Measurements from ENCODE around the gene LIMCH1. TPM values are rescaled to one million over a fixed set of nuclear protein-coding genes. Genes with fewer than 3 reads are reported as not detected.

The LIMCH1 gene
- total and polyA plus RNA-seq, 2 experiments from 2014 or later, result 10.6 to 13.3 TPM

DNA sequence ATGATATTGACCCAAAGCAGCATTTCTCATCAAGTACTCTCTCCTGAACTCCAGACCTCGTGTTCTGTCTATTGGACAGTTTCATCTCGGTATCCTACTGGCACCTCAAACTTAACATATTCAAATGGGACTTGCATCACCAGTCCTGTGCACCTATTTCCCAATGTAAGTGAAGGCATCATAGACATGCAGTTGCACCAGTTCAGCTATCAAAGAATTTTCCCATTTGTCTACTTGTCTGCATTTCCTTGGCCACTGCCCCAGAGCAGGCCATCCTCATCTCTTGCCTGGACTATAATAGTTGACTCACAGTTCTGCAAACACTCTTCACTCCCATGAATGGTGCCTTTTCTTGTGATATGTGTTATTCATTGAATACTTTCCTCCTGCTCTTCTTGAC is 11.3 kb upstream of the LIMCH1 start:
- H3K4me2 ChIP-seq, result no peak overlapping the region

DNA sequence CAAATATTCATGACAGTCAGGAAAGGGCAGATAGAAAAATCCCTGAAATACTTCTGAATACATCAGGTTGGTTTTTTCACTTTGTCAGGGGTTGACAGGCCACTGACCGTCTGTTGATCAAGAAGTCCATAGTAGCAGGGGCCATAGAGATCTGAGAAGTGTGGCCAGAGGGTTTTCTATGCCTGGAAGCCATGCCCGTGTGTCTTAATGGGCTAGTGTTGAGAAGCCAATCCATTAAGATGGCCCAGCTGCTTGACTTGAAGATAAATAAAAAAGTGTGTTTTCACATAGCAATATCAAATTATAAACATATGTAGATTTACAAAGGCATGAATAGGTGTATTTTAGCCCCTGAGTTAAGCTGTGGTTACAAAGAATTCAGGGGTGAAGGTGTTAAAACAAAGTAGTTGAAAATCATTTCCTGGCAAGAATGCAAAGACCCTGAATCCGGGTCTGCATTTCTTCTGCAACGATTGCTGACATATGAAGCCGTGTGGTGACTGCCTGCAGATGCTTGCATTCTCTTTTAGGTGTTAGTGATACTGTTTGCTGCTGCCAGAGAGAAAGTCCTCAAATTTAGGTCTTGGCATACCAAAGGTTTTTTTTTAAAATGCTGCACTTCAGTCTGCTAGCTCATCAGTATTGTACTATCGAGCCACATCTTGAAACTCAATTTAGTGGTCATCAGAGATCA is 9.3 kb upstream of the LIMCH1 start:
- Histone ChIP-seq H3K4me3 (no peak overlapping the region), H3K9me3 (ENCODE audit: low read depth) (no peaks in the 10 kb centered on the region), H3K27me3 (peaks cover 2% of the 10 kb centered on the region), H3K27ac (no peak overlapping the region), H3K4me1 (ENCODE audit: insufficient read depth) (no peaks in the 10 kb centered on the region), H2AFZ (no peak overlapping the region), H3K79me2 (no peaks in the 10 kb centered on the region), H3K4me2 (no peak overlapping the region), H3K36me3 (replicated peaks; ENCODE audit: insufficient read depth, low read depth) (no peaks in the 10 kb centered on the region), H3K9me2 (replicated peaks; ENCODE audit: insufficient read depth) (no peaks in the 10 kb centered on the region), H4K20me1 (ENCODE audit: insufficient read depth, poor library complexity, severe bottlenecking) (no peaks in the 10 kb centered on the region)
- TF ChIP-seq, protein P1, sequence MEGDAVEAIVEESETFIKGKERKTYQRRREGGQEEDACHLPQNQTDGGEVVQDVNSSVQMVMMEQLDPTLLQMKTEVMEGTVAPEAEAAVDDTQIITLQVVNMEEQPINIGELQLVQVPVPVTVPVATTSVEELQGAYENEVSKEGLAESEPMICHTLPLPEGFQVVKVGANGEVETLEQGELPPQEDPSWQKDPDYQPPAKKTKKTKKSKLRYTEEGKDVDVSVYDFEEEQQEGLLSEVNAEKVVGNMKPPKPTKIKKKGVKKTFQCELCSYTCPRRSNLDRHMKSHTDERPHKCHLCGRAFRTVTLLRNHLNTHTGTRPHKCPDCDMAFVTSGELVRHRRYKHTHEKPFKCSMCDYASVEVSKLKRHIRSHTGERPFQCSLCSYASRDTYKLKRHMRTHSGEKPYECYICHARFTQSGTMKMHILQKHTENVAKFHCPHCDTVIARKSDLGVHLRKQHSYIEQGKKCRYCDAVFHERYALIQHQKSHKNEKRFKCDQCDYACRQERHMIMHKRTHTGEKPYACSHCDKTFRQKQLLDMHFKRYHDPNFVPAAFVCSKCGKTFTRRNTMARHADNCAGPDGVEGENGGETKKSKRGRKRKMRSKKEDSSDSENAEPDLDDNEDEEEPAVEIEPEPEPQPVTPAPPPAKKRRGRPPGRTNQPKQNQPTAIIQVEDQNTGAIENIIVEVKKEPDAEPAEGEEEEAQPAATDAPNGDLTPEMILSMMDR (IDR thresholded peaks at IDR 0.05; ENCODE audit: poor library complexity), result no peak
- no peak for TF ChIP-seq EZH2 (IDR thresholded peaks at IDR 0.05; ENCODE audit: borderline replicate concordance)
- TF ChIP-seq EZH2phosphoT487 (IDR thresholded peaks at IDR 0.05; ENCODE audit: low read depth, severe bottlenecking, unreplicated experiment), result no peak
- DNase-seq (ENCODE audit: low spot score), result no peak
- WGBS (ENCODE audit: low lambda C conversion rate, missing lambda C conversion rate), result 36% methylated on average over 6 of the region's 6 CpGs

More for the DNA sequence above, 11.3 kb upstream of the LIMCH1 start:
- Histone ChIP-seq H2AFZ (no peak overlapping the region), H4K20me1 (ENCODE audit: insufficient read depth, poor library complexity, severe bottlenecking) (no peaks in the 10 kb centered on the region), H3K4me1 (ENCODE audit: insufficient read depth) (no peaks in the 10 kb centered on the region), H3K79me2 (no peaks in the 10 kb centered on the region), H3K4me3 (no peak overlapping the region), H3K36me3 (replicated peaks; ENCODE audit: insufficient read depth, low read depth) (no peaks in the 10 kb centered on the region), H3K9me2 (replicated peaks; ENCODE audit: insufficient read depth) (no peaks in the 10 kb centered on the region), H3K9me3 (ENCODE audit: low read depth) (no peaks in the 10 kb centered on the region), H3K27ac (no peak overlapping the region), H3K27me3 (no peaks in the 10 kb centered on the region)
- 93% methylated on average over 2 of the region's 2 CpGs for WGBS (ENCODE audit: low lambda C conversion rate, missing lambda C conversion rate)
- DNase-seq (ENCODE audit: low spot score), result no peak
- TF ChIP-seq EZH2 (IDR thresholded peaks at IDR 0.05; ENCODE audit: borderline replicate concordance), result no peak
- no peak for TF ChIP-seq EZH2phosphoT487 (IDR thresholded peaks at IDR 0.05; ENCODE audit: low read depth, severe bottlenecking, unreplicated experiment)
- TF ChIP-seq, protein P1 (IDR thresholded peaks at IDR 0.05; ENCODE audit: poor library complexity), result no peak

DNA sequence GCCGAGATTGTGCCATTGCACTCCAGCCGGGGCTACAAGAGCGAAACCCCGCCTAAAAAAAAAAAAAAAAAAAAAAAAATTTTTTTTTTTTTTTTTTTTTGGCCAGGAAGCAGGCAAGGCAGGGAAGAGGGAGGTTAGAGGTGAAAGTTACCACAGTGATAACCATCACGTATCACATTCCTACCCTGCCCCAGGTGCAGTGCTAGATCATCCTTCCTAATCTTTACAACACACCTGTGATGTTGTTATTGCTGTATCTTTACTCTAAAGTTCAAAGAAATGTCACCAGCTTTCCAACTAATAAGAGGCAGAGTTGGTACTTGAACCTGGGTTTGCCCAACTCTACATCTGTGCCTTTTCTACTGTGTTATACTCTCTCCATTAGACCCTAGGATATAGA is 7.2 kb upstream of the LIMCH1 start:
- H3K4me2 ChIP-seq, result no peak overlapping the region

More for the DNA sequence above, 7.2 kb upstream of the LIMCH1 start:
- no peaks in the 10 kb centered on the region for H3K9me3 ChIP-seq (ENCODE audit: low read depth)
- no peaks in the 10 kb centered on the region for H4K20me1 ChIP-seq (ENCODE audit: insufficient read depth, poor library complexity, severe bottlenecking)
- no peaks in the 10 kb centered on the region for H3K79me2 ChIP-seq
- no peaks in the 10 kb centered on the region for H3K9me2 ChIP-seq (replicated peaks; ENCODE audit: insufficient read depth)
- H3K4me3 ChIP-seq, result no peak overlapping the region
- no peak for DNase-seq (ENCODE audit: low spot score)
- 79% methylated on average over 5 of the region's 5 CpGs for WGBS (ENCODE audit: low lambda C conversion rate, missing lambda C conversion rate)
- TF ChIP-seq, protein P1 (IDR thresholded peaks at IDR 0.05; ENCODE audit: poor library complexity), result no peak
- no peak for TF ChIP-seq EZH2phosphoT487 (IDR thresholded peaks at IDR 0.05; ENCODE audit: low read depth, severe bottlenecking, unreplicated experiment)
- no peak for TF ChIP-seq EZH2 (IDR thresholded peaks at IDR 0.05; ENCODE audit: borderline replicate concordance)
- no peak overlapping the region for H3K27ac ChIP-seq
- no peak overlapping the region for H2AFZ ChIP-seq
- no peaks in the 10 kb centered on the region for H3K36me3 ChIP-seq (replicated peaks; ENCODE audit: insufficient read depth, low read depth)
- peaks cover 2% of the 10 kb centered on the region for H3K27me3 ChIP-seq
- no peaks in the 10 kb centered on the region for H3K4me1 ChIP-seq (ENCODE audit: insufficient read depth)

Measured in hepatocyte (in vitro differentiated cells).